ENCODE results near the gene LAMB4. TPM values are rescaled to one million over a fixed set of nuclear protein-coding genes. Genes with fewer than 3 reads are reported as not detected.

The LAMB4 gene
- total and polyA plus RNA-seq, 10 donors = 0.03 to 0.94 (median 0.22) TPM; not detected in 2

DNA sequence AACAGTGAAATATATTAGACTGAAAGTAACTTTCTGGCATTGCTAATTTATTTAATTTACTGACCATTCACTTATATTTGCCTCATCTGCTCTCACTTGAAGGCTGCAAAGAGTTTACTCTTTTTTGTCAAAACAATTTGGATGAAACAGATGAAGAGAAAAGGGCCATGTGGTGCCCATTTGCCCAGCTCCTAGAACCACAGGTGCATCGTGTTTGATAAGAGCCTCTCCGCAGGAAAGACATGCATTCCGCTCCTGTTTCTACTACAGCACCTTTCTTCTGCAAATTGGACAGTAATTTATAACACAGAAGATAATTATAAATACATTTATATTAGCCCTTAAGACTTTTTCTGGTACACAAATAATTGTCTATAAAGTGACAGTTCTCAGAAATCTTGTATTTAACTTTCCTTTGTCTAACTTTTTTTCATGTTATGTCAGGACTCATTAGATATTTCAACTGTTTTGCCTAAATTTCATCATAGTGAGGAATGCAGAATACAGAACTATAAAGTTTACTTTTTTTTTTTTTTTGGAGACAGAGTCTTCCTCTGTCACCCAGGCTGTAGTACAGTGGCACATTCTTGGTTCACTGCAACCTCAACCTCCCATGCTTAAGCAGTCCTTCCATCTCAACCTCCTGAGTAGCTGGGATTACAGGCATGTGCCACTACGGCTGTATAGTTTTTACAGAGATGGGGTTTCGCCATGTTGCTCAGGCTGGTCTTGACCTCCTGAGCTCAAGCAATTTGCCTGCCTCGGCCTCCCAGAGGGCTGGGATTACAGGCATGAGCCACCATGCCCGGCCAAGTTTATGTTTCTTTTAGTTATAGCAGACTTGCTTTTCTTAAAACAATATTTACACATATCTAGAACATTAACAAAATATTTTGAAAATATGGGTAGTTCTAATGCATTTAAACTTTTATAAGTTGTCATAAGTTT lies 869 bp downstream of the LAMB4 start:
- H3K36me3 ChIP-seq = no peaks in the 10 kb centered on the region
- DNase-seq = no peak
- H3K4me3 ChIP-seq = no peak overlapping the region
- no peaks in the 10 kb centered on the region for H3K27me3 ChIP-seq (replicated peaks in 1 of 7)
- no peaks in the 10 kb centered on the region for H3K4me1 ChIP-seq
- TF ChIP-seq POLR2A (IDR thresholded peaks at IDR 0.05) (no peak), POLR2AphosphoS5 (IDR thresholded peaks at IDR 0.05) (no peak)
- TF ChIP-seq, protein P1, sequence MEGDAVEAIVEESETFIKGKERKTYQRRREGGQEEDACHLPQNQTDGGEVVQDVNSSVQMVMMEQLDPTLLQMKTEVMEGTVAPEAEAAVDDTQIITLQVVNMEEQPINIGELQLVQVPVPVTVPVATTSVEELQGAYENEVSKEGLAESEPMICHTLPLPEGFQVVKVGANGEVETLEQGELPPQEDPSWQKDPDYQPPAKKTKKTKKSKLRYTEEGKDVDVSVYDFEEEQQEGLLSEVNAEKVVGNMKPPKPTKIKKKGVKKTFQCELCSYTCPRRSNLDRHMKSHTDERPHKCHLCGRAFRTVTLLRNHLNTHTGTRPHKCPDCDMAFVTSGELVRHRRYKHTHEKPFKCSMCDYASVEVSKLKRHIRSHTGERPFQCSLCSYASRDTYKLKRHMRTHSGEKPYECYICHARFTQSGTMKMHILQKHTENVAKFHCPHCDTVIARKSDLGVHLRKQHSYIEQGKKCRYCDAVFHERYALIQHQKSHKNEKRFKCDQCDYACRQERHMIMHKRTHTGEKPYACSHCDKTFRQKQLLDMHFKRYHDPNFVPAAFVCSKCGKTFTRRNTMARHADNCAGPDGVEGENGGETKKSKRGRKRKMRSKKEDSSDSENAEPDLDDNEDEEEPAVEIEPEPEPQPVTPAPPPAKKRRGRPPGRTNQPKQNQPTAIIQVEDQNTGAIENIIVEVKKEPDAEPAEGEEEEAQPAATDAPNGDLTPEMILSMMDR (IDR thresholded peaks at IDR 0.05 in 8 of 11, conservative IDR thresholded peaks at IDR 0.05 in 3 of 11) = no peak
- no peaks in the 10 kb centered on the region for H3K9me3 ChIP-seq
- intact Hi-C loops (cut with DNase I; ENCODE audit: low total_unique reads) = no loop called here
- H3K27ac ChIP-seq = no peak overlapping the region
- WGBS, 5 donors = 89 to 95% (median 93%) methylated on average over 7 of the region's 7 CpGs

DNA sequence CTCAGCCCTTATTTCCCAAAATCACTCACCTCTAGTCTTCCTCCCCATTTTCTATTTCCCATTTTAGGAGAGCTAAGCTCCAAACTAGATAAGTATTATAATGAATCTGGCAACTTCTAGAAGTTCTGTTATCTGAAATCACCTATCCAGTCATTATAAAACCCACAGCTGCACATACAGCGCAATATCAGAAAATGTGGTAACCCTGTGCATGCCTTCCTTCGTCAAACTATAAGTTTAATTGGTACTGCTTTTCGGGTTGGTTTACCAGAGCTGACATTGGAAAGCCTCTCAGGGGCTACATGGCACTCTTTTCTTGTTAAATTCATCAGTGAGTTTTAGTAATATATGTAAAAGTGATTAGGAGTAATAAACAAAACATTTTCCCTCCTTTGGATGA lies 1.6 kb downstream of the LAMB4 start:
- 80 to 92% (median 85%) methylated on average over 3 of the region's 3 CpGs for WGBS, 5 donors

DNA sequence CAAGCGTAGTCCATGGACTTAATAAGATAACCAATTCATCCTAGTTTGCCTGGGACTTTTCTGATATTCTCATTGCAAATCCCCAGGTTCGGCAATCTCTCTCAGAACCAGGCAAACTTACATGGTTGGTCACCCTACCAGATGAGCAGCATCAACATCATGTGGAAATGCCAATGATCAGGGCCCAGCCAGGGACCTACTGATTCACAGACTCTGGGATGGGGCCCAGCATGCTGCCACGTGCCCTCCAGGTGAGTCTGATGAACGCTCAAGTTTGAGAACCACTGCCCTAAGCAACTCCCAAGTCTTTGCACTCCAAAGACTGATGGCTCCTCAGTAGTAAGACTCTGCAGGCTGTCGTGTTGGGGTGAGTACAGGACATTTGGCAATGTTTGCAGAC lies 2.7 kb downstream of the LAMB4 start:
- Histone ChIP-seq H3K4me1 (no peaks in the 10 kb centered on the region), H3K4me3 (no peak overlapping the region), H3K27me3 (replicated peaks in 1 of 7) (no peaks in the 10 kb centered on the region), H3K36me3 (no peaks in the 10 kb centered on the region), H3K27ac (no peak overlapping the region), H3K9me3 (no peaks in the 10 kb centered on the region)
- WGBS, 5 donors = 82 to 90% (median 85%) methylated on average over 5 of the region's 5 CpGs
- DNase-seq = no peak
- intact Hi-C loops (cut with DNase I; ENCODE audit: low total_unique reads) = no loop called here
- TF ChIP-seq POLR2A (IDR thresholded peaks at IDR 0.05) (no peak), POLR2AphosphoS5 (IDR thresholded peaks at IDR 0.05) (no peak)
- TF ChIP-seq, protein P1 (IDR thresholded peaks at IDR 0.05 in 8 of 11, conservative IDR thresholded peaks at IDR 0.05 in 3 of 11) = no peak

More for the DNA sequence above, 1.6 kb downstream of the LAMB4 start:
- Histone ChIP-seq H3K27me3 (replicated peaks in 1 of 7) (no peaks in the 10 kb centered on the region), H3K4me3 (no peak overlapping the region), H3K36me3 (no peaks in the 10 kb centered on the region), H3K9me3 (no peaks in the 10 kb centered on the region), H3K4me1 (no peaks in the 10 kb centered on the region), H3K27ac (no peak overlapping the region)
- TF ChIP-seq, protein P1 (IDR thresholded peaks at IDR 0.05 in 8 of 11, conservative IDR thresholded peaks at IDR 0.05 in 3 of 11) = no peak
- no peak for TF ChIP-seq POLR2AphosphoS5 (IDR thresholded peaks at IDR 0.05)
- TF ChIP-seq POLR2A (IDR thresholded peaks at IDR 0.05) = no peak
- DNase-seq = no peak
- intact Hi-C loops (cut with DNase I; ENCODE audit: low total_unique reads) = no loop called here

DNA sequence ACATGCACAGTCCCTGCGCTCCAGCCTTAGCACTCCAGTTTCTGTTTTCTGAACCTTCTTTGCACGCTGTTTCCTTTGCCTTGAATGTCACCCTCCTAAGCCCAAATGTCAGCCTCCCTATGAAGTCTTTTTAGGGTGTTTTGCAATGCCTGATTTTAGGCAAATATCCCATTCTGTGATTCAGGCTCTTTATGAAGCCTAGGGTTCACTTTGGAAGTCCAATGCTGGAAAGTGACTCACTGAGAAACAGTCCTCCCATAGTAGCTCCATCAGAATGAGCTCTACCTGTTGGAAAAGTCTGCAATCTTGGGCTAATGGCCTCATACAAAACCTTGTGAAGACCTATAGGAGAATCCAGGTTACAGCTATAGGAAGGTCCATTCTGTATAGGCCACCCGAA lies 5.3 kb downstream of the LAMB4 start:
- H3K27ac ChIP-seq = no peak overlapping the region
- H3K4me1 ChIP-seq = no peaks in the 10 kb centered on the region
- DNase-seq = no peak
- no peaks in the 10 kb centered on the region for H3K36me3 ChIP-seq
- TF ChIP-seq POLR2AphosphoS5 (IDR thresholded peaks at IDR 0.05) = no peak
- TF ChIP-seq, protein P1 (IDR thresholded peaks at IDR 0.05 in 8 of 11, conservative IDR thresholded peaks at IDR 0.05 in 3 of 11) = no peak
- TF ChIP-seq POLR2A (IDR thresholded peaks at IDR 0.05) = no peak
- H3K27me3 ChIP-seq (replicated peaks in 1 of 7) = no peaks in the 10 kb centered on the region
- H3K4me3 ChIP-seq = no peak overlapping the region
- intact Hi-C loops (cut with DNase I; ENCODE audit: low total_unique reads) = no loop called here
- 90 to 95% (median 92%) methylated on average over 3 of the region's 3 CpGs for WGBS, 5 donors
- no peaks in the 10 kb centered on the region for H3K9me3 ChIP-seq
